ENCODE results near the gene COL25A1.

The COL25A1 gene

GRCh38 chr4:109294468-109295020, 7.9 kb downstream of the COL25A1 start:
- in situ Hi-C loops (cut with MboI; ENCODE audit: low pct_unique_long_range_greater_than_20kb, low sequenced_read_pairs, unreplicated experiment) = no loop called here
- DNase-seq (ENCODE audit: low spot score) = no peak
- no peak for TF ChIP-seq CTCF (IDR thresholded peaks at IDR 0.05; ENCODE audit: extremely low read depth, insufficient read depth, missing control alignments)

GRCh38 chr4:109294006-109294405, 8.5 kb downstream of the COL25A1 start:
- peak; percentile 37 for TF ChIP-seq CTCF (IDR thresholded peaks at IDR 0.05; ENCODE audit: extremely low read depth, insufficient read depth, missing control alignments)
- no peak for DNase-seq (ENCODE audit: low spot score)
- in situ Hi-C loops (cut with MboI; ENCODE audit: low pct_unique_long_range_greater_than_20kb, low sequenced_read_pairs, unreplicated experiment) = no loop called here

GRCh38 chr4:109291707-109292238, 10.7 kb downstream of the COL25A1 start:
- no peak for DNase-seq (ENCODE audit: low spot score)
- in situ Hi-C loops (cut with MboI; ENCODE audit: low pct_unique_long_range_greater_than_20kb, low sequenced_read_pairs, unreplicated experiment) = no loop called here
- no peak for TF ChIP-seq CTCF (IDR thresholded peaks at IDR 0.05; ENCODE audit: extremely low read depth, insufficient read depth, missing control alignments)

- in situ Hi-C loops (cut with MboI; ENCODE audit: low pct_unique_long_range_greater_than_20kb, low sequenced_read_pairs, unreplicated experiment) = no loop called here
These were observed 11.5 kb downstream of the COL25A1 start for GRCh38 chr4:109290918-109291317.

GRCh38 chr4:109278594-109279031, 23.8 kb downstream of the COL25A1 start:
- TF ChIP-seq CTCF (IDR thresholded peaks at IDR 0.05; ENCODE audit: extremely low read depth, insufficient read depth, missing control alignments) = no peak
- in situ Hi-C loops (cut with MboI; ENCODE audit: low pct_unique_long_range_greater_than_20kb, low sequenced_read_pairs, unreplicated experiment) = no loop called here
- no peak for DNase-seq (ENCODE audit: low spot score)

More at GRCh38 chr4:109290918-109291317, 11.5 kb downstream of the COL25A1 start:
- TF ChIP-seq CTCF (IDR thresholded peaks at IDR 0.05; ENCODE audit: extremely low read depth, insufficient read depth, missing control alignments) = no peak
- no peak for DNase-seq (ENCODE audit: low spot score)

GRCh38 chr4:109276482-109277095, 25.9 kb downstream of the COL25A1 start:
- in situ Hi-C loops (cut with MboI; ENCODE audit: low pct_unique_long_range_greater_than_20kb, low sequenced_read_pairs, unreplicated experiment) = no loop called here
- no peak for DNase-seq (ENCODE audit: low spot score)
- no peak for TF ChIP-seq CTCF (IDR thresholded peaks at IDR 0.05; ENCODE audit: extremely low read depth, insufficient read depth, missing control alignments)

Measured in GM13977 (cell line).